Esophagus muscularis mucosa (tissue), 4 donors: ENCODE measurements around the gene IGFBP7. TPM values are rescaled to one million over a fixed set of nuclear protein-coding genes. Genes with fewer than 3 reads are reported as not detected.

ENCODE experiments used
- DNase-seq: peaks from one replicate; pipeline ENCODE4 v3.0.0-alpha.2; 2017; ENCODE audit errors: extremely low spot score
- H3K27ac ChIP-seq, 4 donors: fragments of 200-600 bp; sonication (generic); replicated peaks in 1 of 4; 1 replicate in 3 of 4; 2 replicates in 1 of 4; pipeline ENCODE4 v1.5.1; 2016 to 2019; ENCODE audit warnings: mild to moderate bottlenecking in 1 of 4
- H3K27me3 ChIP-seq, 4 donors: fragments of 200-600 bp; sonication (generic); one replicate each; pipeline versions ENCODE4 v1.5.1 to v1.6.0; 2016 to 2019
- H3K36me3 ChIP-seq, 4 donors: fragments of 200-600 bp; sonication (generic); one replicate each; pipeline ENCODE4 v1.5.1; 2016 to 2019
- H3K4me1 ChIP-seq, 4 donors: fragments of 200-600 bp; sonication (generic); one replicate each; pipeline ENCODE4 v1.5.1; 2016 to 2019
- H3K4me3 ChIP-seq, 4 donors: fragments of 200-600 bp; sonication (generic); 1 replicate in 2 of 4; 2 replicates in 2 of 4; pipeline ENCODE4 v1.5.1; 2016 to 2019; ENCODE audit warnings: mild to moderate bottlenecking in 4 of 4, moderate library complexity in 1 of 4
- H3K9me3 ChIP-seq, 4 donors: fragments of 200-600 bp; sonication (generic); 1 replicate in 3 of 4; 2 replicates in 1 of 4; pipeline ENCODE4 v1.5.1; 2016 to 2019
- CTCF ChIP-seq, 3 experiments: fragments of 200-600 bp in 2 of 3; fragments of 450-650 bp in 1 of 3; sonication (generic) in 2 of 3; IDR thresholded peaks; one replicate each; pipeline ENCODE4 v1.5.1; 2017 to 2019; ENCODE audit warnings: antibody characterized with exemption in 3 of 3, mild to moderate bottlenecking in 2 of 3, moderate library complexity in 1 of 3
- EP300 ChIP-seq: sonication (generic); formaldehyde crosslinking; IDR thresholded peaks from one replicate; pipeline ENCODE4 v1.6.1; 2017; ENCODE audit warnings: antibody characterized with exemption
- POLR2A ChIP-seq: fragments of 450-650 bp; IDR thresholded peaks from one replicate; pipeline ENCODE4 v1.6.1; 2017; ENCODE audit warnings: antibody characterized with exemption, moderate library complexity, mild to moderate bottlenecking, low read depth
- POLR2AphosphoS5 ChIP-seq, 2 donors: sonication (generic); formaldehyde crosslinking; IDR thresholded peaks; one replicate each; pipeline ENCODE4 v1.6.1; 2017; ENCODE audit warnings: antibody characterized with exemption in 2 of 2
- WGBS: methylation state at CpG from one replicate; pipeline ENCODE4 v1.1.5; 2018; 5-methylcytosine and 5-hydroxymethylcytosine counted together
- intact Hi-C: fragments of 100-400 bp; cut with DNase I; formaldehyde crosslinking; loops from one replicate; pipeline ENCODE4 v1.15.1; 2023
- total RNA-seq, 4 donors: library from RNA; depleted of rRNA; stranded (reverse); fragments of >200 nt; gene quantifications; one replicate each; pipeline versions ENCODE4 v1.1.0 to v1.2.1, GENCODE V29; 2016

IGFBP7 gene
- total RNA-seq, 4 donors from 2014 or later, result 712 to 1,070 (median 762) TPM

GRCh38 chr4:57127361-57127760, 17.2 kb upstream of the IGFBP7 start:
- Histone ChIP-seq H3K27ac (no peak overlapping the region), H3K4me1 (peaks cover 6 to 10% (median 8%) of the 10 kb centered on the region in 4 donors), H3K27me3 (no peaks in the 10 kb centered on the region), H3K9me3 (peaks cover 0 to 15% (median 0%) of the 10 kb centered on the region in 4 donors), H3K4me3 (no peak overlapping the region), H3K36me3 (no peaks in the 10 kb centered on the region)
- intact Hi-C loops, result no loop called here
- no peak for TF ChIP-seq POLR2AphosphoS5 (IDR thresholded peaks at IDR 0.05)
- no peak for TF ChIP-seq EP300
- TF ChIP-seq POLR2A, result no peak
- 68% methylated on average over 3 of the region's 3 CpGs for WGBS
- no peak for DNase-seq

GRCh38 chr4:57125996-57126395, 15.8 kb upstream of the IGFBP7 start:
- DNase-seq, result no peak
- H3K9me3 ChIP-seq, result peaks cover 0 to 15% (median 0%) of the 10 kb centered on the region in 4 donors
- no peaks in the 10 kb centered on the region for H3K27me3 ChIP-seq
- no peak overlapping the region for H3K27ac ChIP-seq
- TF ChIP-seq POLR2A (no peak), CTCF (IDR thresholded peaks at IDR 0.05) (no peak), EP300 (no peak), POLR2AphosphoS5 (IDR thresholded peaks at IDR 0.05) (no peak)
- no peaks in the 10 kb centered on the region for H3K36me3 ChIP-seq
- no peaks in the 10 kb centered on the region for H3K4me1 ChIP-seq
- no peak overlapping the region for H3K4me3 ChIP-seq
- intact Hi-C loops, result no loop called here

GRCh38 chr4:57124145-57124544, 14.0 kb upstream of the IGFBP7 start:
- H3K27me3 ChIP-seq, result no peaks in the 10 kb centered on the region
- no peak for DNase-seq
- no peak overlapping the region for H3K27ac ChIP-seq
- intact Hi-C loops, result no loop called here
- H3K9me3 ChIP-seq, result peaks cover 0 to 15% (median 0%) of the 10 kb centered on the region in 4 donors
- H3K4me3 ChIP-seq, result no peak overlapping the region
- TF ChIP-seq EP300 (no peak), CTCF (IDR thresholded peaks at IDR 0.05) (no peak), POLR2AphosphoS5 (IDR thresholded peaks at IDR 0.05) (no peak), POLR2A (no peak)
- H3K36me3 ChIP-seq, result no peaks in the 10 kb centered on the region
- H3K4me1 ChIP-seq, result peaks cover 5 to 9% (median 7%) of the 10 kb centered on the region in 4 donors

GRCh38 chr4:57122959-57123358, 12.8 kb upstream of the IGFBP7 start:
- Histone ChIP-seq H3K36me3 (no peaks in the 10 kb centered on the region), H3K27me3 (no peaks in the 10 kb centered on the region), H3K4me1 (peaks cover 14 to 20% (median 19%) of the 10 kb centered on the region in 4 donors), H3K9me3 (peaks cover 0 to 15% (median 0%) of the 10 kb centered on the region in 4 donors), H3K4me3 (no peak overlapping the region), H3K27ac (no peak overlapping the region)
- TF ChIP-seq CTCF (IDR thresholded peaks at IDR 0.05), result no peak
- TF ChIP-seq POLR2A, result no peak
- no peak for TF ChIP-seq EP300
- TF ChIP-seq POLR2AphosphoS5 (IDR thresholded peaks at IDR 0.05), result no peak
- intact Hi-C loops, result no loop called here
- 90% methylated on average over 1 of the region's 1 CpG for WGBS
- no peak for DNase-seq

GRCh38 chr4:57119054-57119651, 9.0 kb upstream of the IGFBP7 start:
- DNase-seq, result no peak
- TF ChIP-seq POLR2AphosphoS5 (IDR thresholded peaks at IDR 0.05), result peak; percentile 71 to 77
- no peak for TF ChIP-seq POLR2A
- TF ChIP-seq EP300, result no peak
- TF ChIP-seq CTCF (IDR thresholded peaks at IDR 0.05), result no peak
- Histone ChIP-seq H3K4me1 (peaks cover 19 to 26% (median 20%) of the 10 kb centered on the region in 4 donors), H3K36me3 (no peaks in the 10 kb centered on the region), H3K27me3 (no peaks in the 10 kb centered on the region), H3K4me3 (peak overlapping the region; percentile 22 to 40 (median 30)), H3K9me3 (peaks cover 0 to 5% (median 0%) of the 10 kb centered on the region in 4 donors), H3K27ac (peak overlapping the region; percentile 83 to 87 (median 84))
- intact Hi-C loops, result no loop called here
- WGBS, result 32% methylated on average over 8 of the region's 8 CpGs
